ENCODE results near the gene B4GALNT4. TPM values are rescaled to one million over a fixed set of nuclear protein-coding genes. Genes with fewer than 3 reads are reported as not detected.

B4GALNT4 gene
- total RNA-seq, 1 donor from 2014 or later, result 16.4 TPM

- no peak overlapping the region for H3K27ac Mint-ChIP-seq
- Histone ChIP-seq H3K4me1 (peaks cover 43% of the 10 kb centered on the region), H3K27me3 (no peaks in the 10 kb centered on the region), H2AFZ (replicated peaks) (no peak overlapping the region), H4K20me1 (ENCODE audit: low read depth) (no peaks in the 10 kb centered on the region), H3K36me3 (no peaks in the 10 kb centered on the region), H3K4me2 (no peak overlapping the region), H3K4me3 (no peak overlapping the region), H3K9ac (no peak overlapping the region), H3K9me3 (ENCODE audit: low read depth) (no peaks in the 10 kb centered on the region), H3K79me2 (ENCODE audit: low read depth) (no peaks in the 10 kb centered on the region), H3F3A (ENCODE audit: low read depth) (peaks cover 34% of the 10 kb centered on the region), H3K27ac (no peak overlapping the region)
- no peaks in the 10 kb centered on the region for H3K36me3 Mint-ChIP-seq
- TF ChIP-seq CTCF (IDR thresholded peaks at IDR 0.05) (no peak), EZH2 (IDR thresholded peaks at IDR 0.05) (no peak), EZH2phosphoT487 (IDR thresholded peaks at IDR 0.05) (no peak)
- H3K4me1 Mint-ChIP-seq, result peaks cover 43% of the 10 kb centered on the region
- peaks cover 7% of the 10 kb centered on the region for H3K27me3 Mint-ChIP-seq (ENCODE audit: insufficient read depth, low read depth)
- H3K9me3 Mint-ChIP-seq, result no peaks in the 10 kb centered on the region
- DNase-seq (ENCODE audit: low spot score), result no peak
- no peak overlapping the region for H3K4me3 Mint-ChIP-seq
These were observed 29.3 kb upstream of the B4GALNT4 start for GRCh38 chr11:339963-340362.

- no peak overlapping the region for H3K4me2 ChIP-seq
- Mint-ChIP-seq H3K27ac (peak overlapping the region; percentile 44), H3K9me3 (no peaks in the 10 kb centered on the region), H3K4me3 (no peak overlapping the region), H3K27me3 (ENCODE audit: insufficient read depth, low read depth) (peaks cover 11% of the 10 kb centered on the region), H3K36me3 (no peaks in the 10 kb centered on the region), H3K4me1 (peaks cover 36% of the 10 kb centered on the region)
- H3K36me3 ChIP-seq, result no peaks in the 10 kb centered on the region
- H3K4me1 ChIP-seq, result peaks cover 34% of the 10 kb centered on the region
- H3K9me3 ChIP-seq (ENCODE audit: low read depth), result no peaks in the 10 kb centered on the region
- peaks cover 29% of the 10 kb centered on the region for H3F3A ChIP-seq (ENCODE audit: low read depth)
- H3K27ac ChIP-seq, result no peak overlapping the region
- no peaks in the 10 kb centered on the region for H3K27me3 ChIP-seq
- no peak for DNase-seq (ENCODE audit: low spot score)
- no peak overlapping the region for H3K4me3 ChIP-seq
- H2AFZ ChIP-seq (replicated peaks), result peak overlapping the region; percentile 32
- no peaks in the 10 kb centered on the region for H4K20me1 ChIP-seq (ENCODE audit: low read depth)
- no peaks in the 10 kb centered on the region for H3K79me2 ChIP-seq (ENCODE audit: low read depth)
- no peak for TF ChIP-seq EZH2 (IDR thresholded peaks at IDR 0.05)
- H3K9ac ChIP-seq, result no peak overlapping the region
These were observed 28.5 kb upstream of the B4GALNT4 start for GRCh38 chr11:340539-341512.

- Histone ChIP-seq H3K9ac (no peak overlapping the region), H3K27ac (no peak overlapping the region), H3K4me2 (no peak overlapping the region), H3K36me3 (no peaks in the 10 kb centered on the region), H3K27me3 (no peaks in the 10 kb centered on the region), H3K4me3 (no peak overlapping the region), H4K20me1 (ENCODE audit: low read depth) (no peaks in the 10 kb centered on the region), H2AFZ (replicated peaks) (peak overlapping the region; percentile 12), H3F3A (ENCODE audit: low read depth) (peaks cover 18% of the 10 kb centered on the region), H3K9me3 (ENCODE audit: low read depth) (no peaks in the 10 kb centered on the region), H3K79me2 (ENCODE audit: low read depth) (no peaks in the 10 kb centered on the region), H3K4me1 (peaks cover 23% of the 10 kb centered on the region)
- peaks cover 11% of the 10 kb centered on the region for H3K27me3 Mint-ChIP-seq (ENCODE audit: insufficient read depth, low read depth)
- no peak overlapping the region for H3K4me3 Mint-ChIP-seq
- DNase-seq (ENCODE audit: low spot score), result no peak
- peak overlapping the region; percentile 55 for H3K27ac Mint-ChIP-seq
- TF ChIP-seq EZH2phosphoT487 (IDR thresholded peaks at IDR 0.05) (no peak), CTCF (IDR thresholded peaks at IDR 0.05) (no peak), EZH2 (IDR thresholded peaks at IDR 0.05) (no peak)
- H3K36me3 Mint-ChIP-seq, result no peaks in the 10 kb centered on the region
- peaks cover 25% of the 10 kb centered on the region for H3K4me1 Mint-ChIP-seq
- no peaks in the 10 kb centered on the region for H3K9me3 Mint-ChIP-seq
These were observed 27.0 kb upstream of the B4GALNT4 start for GRCh38 chr11:342328-342727.

All from neural progenitor cell (in vitro differentiated cells).